ENCODE data around the gene SEC23IP. TPM values are rescaled to one million over a fixed set of nuclear protein-coding genes. Genes with fewer than 3 reads are reported as not detected.

SEC23IP gene
- 132 TPM for total RNA-seq (2021; ENCODE audit: unreplicated experiment)
- 102 TPM for polyA plus RNA-seq (2012; ENCODE audit: insufficient read length)
- Bru-seq, nascent RNA: percentile 93 among the genes with signal in this experiment
- percentile 93 among the genes with signal in this experiment for BruChase-seq, experiment 1, labeled RNA remaining after a 2-hour chase
- BruChase-seq, experiment 2, labeled RNA remaining after a 6-hour chase: percentile 95 among the genes with signal in this experiment
- long read RNA-seq, full-length matches to known transcripts: 115 of 236 reads
- long read RNA-seq, partial matches to known transcripts: 63 of 236 reads
- long read RNA-seq, other reads (novel, unspliced or antisense): 58 of 236 reads

- Histone ChIP-seq H3K4me3 (ENCODE audit: low read depth in 2 of 2, low read length in 2 of 2) (peak within 1 kb of the TSS; percentile 89 to 100), H3K36me3 (ENCODE audit: control insufficient read depth, insufficient read depth, low read length) (peaks cover 7% of the 10 kb centered on the region; the same call in 1 of the 2 replicates), H3K9me3 (ENCODE audit: control insufficient read depth, insufficient read depth, low read depth, low read length) (no peaks in the 10 kb centered on the region), H3K27me3 (ENCODE audit: control insufficient read depth, insufficient read depth, low read length) (no peaks in the 10 kb centered on the region), H3K4me1 (ENCODE audit: control insufficient read depth, insufficient read depth, low read length) (peaks cover 33% of the 10 kb centered on the region), H3K27ac (ENCODE audit: low read length) (peak within 1 kb of the TSS; percentile 95)
- DNase-seq (ENCODE audit: low read depth, low spot score) (peak; percentile 87), ATAC-seq (peak; percentile 99)
- in situ Hi-C loops (cut with HindIII; ENCODE audit: low pct_unique_long_range_greater_than_20kb, low sequenced_read_pairs): no loop called here
- CTCF ChIA-PET: no interaction called here
- TSS peak; percentile 90 for BruUV-seq (replicated peaks)
- POLR2A ChIA-PET: interaction anchor here (0.6 to 0.7 kb wide), 3 partner anchors 10 to 155 kb away, joined by 3 to 5 read pairs (median 3); no protein-coding TSS in a partner anchor
- intact Hi-C loops (cut with micrococcal nuclease; ENCODE audit: unreplicated experiment): no loop called here
- TF ChIP-seq, protein P1, sequence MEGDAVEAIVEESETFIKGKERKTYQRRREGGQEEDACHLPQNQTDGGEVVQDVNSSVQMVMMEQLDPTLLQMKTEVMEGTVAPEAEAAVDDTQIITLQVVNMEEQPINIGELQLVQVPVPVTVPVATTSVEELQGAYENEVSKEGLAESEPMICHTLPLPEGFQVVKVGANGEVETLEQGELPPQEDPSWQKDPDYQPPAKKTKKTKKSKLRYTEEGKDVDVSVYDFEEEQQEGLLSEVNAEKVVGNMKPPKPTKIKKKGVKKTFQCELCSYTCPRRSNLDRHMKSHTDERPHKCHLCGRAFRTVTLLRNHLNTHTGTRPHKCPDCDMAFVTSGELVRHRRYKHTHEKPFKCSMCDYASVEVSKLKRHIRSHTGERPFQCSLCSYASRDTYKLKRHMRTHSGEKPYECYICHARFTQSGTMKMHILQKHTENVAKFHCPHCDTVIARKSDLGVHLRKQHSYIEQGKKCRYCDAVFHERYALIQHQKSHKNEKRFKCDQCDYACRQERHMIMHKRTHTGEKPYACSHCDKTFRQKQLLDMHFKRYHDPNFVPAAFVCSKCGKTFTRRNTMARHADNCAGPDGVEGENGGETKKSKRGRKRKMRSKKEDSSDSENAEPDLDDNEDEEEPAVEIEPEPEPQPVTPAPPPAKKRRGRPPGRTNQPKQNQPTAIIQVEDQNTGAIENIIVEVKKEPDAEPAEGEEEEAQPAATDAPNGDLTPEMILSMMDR (IDR thresholded peaks at IDR 0.05): no peak
- peak; percentile 83; the same call in 1 of the 2 replicates for TF ChIP-seq SIN3A (IDR thresholded peaks at IDR 0.05; ENCODE audit: borderline replicate concordance, insufficient read depth, low read depth, low read length)
- peak; percentile 95 for TF ChIP-seq POLR2AphosphoS5 (IDR thresholded peaks at IDR 0.05; ENCODE audit: low read depth, low read length)
These were observed at the start of gene SEC23IP for GRCh38 chr10:119892188-119893065. SEC23IP (plus strand) TSS chr10:119892730; CDS start chr10:119892783, 53 bp downstream.

DNA sequence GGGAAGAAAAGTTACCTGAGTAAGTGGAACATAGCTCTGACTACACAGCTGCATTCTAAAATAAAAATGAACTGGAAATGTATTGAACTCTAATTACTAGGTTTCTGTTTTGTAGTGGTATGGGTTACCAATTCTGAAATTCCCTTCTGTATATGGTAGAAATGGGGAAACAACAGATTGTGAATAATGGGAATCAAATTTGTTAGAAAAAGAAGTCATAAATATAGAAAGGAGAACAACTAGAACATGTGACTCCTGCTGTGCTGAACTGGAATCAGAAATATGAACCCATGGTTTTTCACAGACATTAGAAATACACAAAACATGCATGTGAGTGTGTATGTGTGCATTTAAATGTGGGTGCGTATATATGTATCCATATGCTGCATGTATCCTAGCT lies 46.9 kb upstream of the SEC23IP start:
- ChIA-PET CTCF (no interaction called here), POLR2A (no interaction called here)
- no TSS peak for BruUV-seq (replicated peaks)
- intact Hi-C loops (cut with micrococcal nuclease; ENCODE audit: unreplicated experiment) (no loop called here), in situ Hi-C loops (cut with HindIII; ENCODE audit: low pct_unique_long_range_greater_than_20kb, low sequenced_read_pairs) (no loop called here)
- Histone ChIP-seq H3K4me3 (ENCODE audit: low read depth in 2 of 2, low read length in 2 of 2) (no peak overlapping the region), H3K9me3 (ENCODE audit: control insufficient read depth, insufficient read depth, low read depth, low read length) (no peaks in the 10 kb centered on the region), H3K27me3 (ENCODE audit: control insufficient read depth, insufficient read depth, low read length) (no peaks in the 10 kb centered on the region), H3K36me3 (ENCODE audit: control insufficient read depth, insufficient read depth, low read length) (peaks cover 58% of the 10 kb centered on the region), H3K4me1 (ENCODE audit: control insufficient read depth, insufficient read depth, low read length) (0 out of 2 replicates have a peak, but pooled peaks cover 3% of the 10 kb centered on the region), H3K27ac (ENCODE audit: low read length) (no peak overlapping the region)
- ATAC-seq (no peak), DNase-seq (ENCODE audit: low read depth, low spot score) (no peak)
- TF ChIP-seq POLR2AphosphoS5 (IDR thresholded peaks at IDR 0.05; ENCODE audit: low read depth, low read length): no peak
- TF ChIP-seq, protein P2, sequence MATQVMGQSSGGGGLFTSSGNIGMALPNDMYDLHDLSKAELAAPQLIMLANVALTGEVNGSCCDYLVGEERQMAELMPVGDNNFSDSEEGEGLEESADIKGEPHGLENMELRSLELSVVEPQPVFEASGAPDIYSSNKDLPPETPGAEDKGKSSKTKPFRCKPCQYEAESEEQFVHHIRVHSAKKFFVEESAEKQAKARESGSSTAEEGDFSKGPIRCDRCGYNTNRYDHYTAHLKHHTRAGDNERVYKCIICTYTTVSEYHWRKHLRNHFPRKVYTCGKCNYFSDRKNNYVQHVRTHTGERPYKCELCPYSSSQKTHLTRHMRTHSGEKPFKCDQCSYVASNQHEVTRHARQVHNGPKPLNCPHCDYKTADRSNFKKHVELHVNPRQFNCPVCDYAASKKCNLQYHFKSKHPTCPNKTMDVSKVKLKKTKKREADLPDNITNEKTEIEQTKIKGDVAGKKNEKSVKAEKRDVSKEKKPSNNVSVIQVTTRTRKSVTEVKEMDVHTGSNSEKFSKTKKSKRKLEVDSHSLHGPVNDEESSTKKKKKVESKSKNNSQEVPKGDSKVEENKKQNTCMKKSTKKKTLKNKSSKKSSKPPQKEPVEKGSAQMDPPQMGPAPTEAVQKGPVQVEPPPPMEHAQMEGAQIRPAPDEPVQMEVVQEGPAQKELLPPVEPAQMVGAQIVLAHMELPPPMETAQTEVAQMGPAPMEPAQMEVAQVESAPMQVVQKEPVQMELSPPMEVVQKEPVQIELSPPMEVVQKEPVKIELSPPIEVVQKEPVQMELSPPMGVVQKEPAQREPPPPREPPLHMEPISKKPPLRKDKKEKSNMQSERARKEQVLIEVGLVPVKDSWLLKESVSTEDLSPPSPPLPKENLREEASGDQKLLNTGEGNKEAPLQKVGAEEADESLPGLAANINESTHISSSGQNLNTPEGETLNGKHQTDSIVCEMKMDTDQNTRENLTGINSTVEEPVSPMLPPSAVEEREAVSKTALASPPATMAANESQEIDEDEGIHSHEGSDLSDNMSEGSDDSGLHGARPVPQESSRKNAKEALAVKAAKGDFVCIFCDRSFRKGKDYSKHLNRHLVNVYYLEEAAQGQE (IDR thresholded peaks at IDR 0.05; ENCODE audit: insufficient read depth in 1 of 2, low read depth in 2 of 2, low read length in 1 of 2): no peak
